GM23338 (cell line): Measurements from ENCODE around the gene PDE4D. TPM values are rescaled to one million over a fixed set of nuclear protein-coding genes. Genes with fewer than 3 reads are reported as not detected.

Experiments
- ATAC-seq: fragments of 200-7000 bp; cut with Tn5 transposase; 3 replicates; pipeline ENCODE4 v1.9.1; 2020
- DNase-seq: peaks from one replicate; pipeline ENCODE4 v3.0.0-alpha.2; 2015; ENCODE audit warnings: low spot score
- H2AFZ ChIP-seq: fragments of 200-600 bp; sonication (generic); 2 replicates; pipeline ENCODE4 v1.8.0; 2016; ENCODE audit warnings: antibody characterized with exemption, mild to moderate bottlenecking, moderate library complexity
- H3F3A ChIP-seq: fragments of 200-600 bp; sonication (generic); replicated peaks from 2 replicates; pipeline ENCODE4 v1.8.0; 2017; ENCODE audit warnings: antibody characterized with exemption, mixed run types, low read depth
- H3K27ac ChIP-seq: fragments of 200-600 bp; sonication (generic); 2 replicates; pipeline ENCODE4 v1.6.1; 2016; ENCODE audit warnings: low read depth
- H3K27me3 ChIP-seq: fragments of 200-600 bp; sonication (generic); 2 replicates; pipeline ENCODE4 v1.8.0; 2016; ENCODE audit warnings: mild to moderate bottlenecking, mixed run types, moderate library complexity; ENCODE audit not compliant: insufficient read depth
- H3K36me3 ChIP-seq: fragments of 200-600 bp; sonication (generic); 2 replicates; pipeline ENCODE4 v1.8.0; 2016; ENCODE audit warnings: mild to moderate bottlenecking; ENCODE audit not compliant: insufficient read depth
- H3K4me1 ChIP-seq: fragments of 200-600 bp; sonication (generic); 2 replicates; pipeline ENCODE4 v1.8.0; 2016; ENCODE audit warnings: mild to moderate bottlenecking, moderate library complexity; ENCODE audit not compliant: insufficient read depth
- H3K4me2 ChIP-seq: fragments of 200-600 bp; sonication (generic); 2 replicates; pipeline ENCODE4 v1.7.1; 2017; ENCODE audit warnings: mixed run types
- H3K4me3 ChIP-seq: fragments of 200-600 bp; sonication (generic); 2 replicates; pipeline ENCODE4 v1.6.1; 2016; ENCODE audit warnings: mixed run types
- H3K79me2 ChIP-seq: fragments of 200-600 bp; sonication (generic); replicated peaks from 2 replicates; pipeline ENCODE4 v1.8.0; 2017; ENCODE audit warnings: mild to moderate bottlenecking; ENCODE audit not compliant: insufficient read depth
- H3K9me2 ChIP-seq: fragments of 200-600 bp; sonication (generic); 2 replicates; pipeline ENCODE4 v1.8.0; 2017; ENCODE audit not compliant: insufficient read depth
- H4K20me1 ChIP-seq: fragments of 200-600 bp; sonication (generic); replicated peaks from 2 replicates; pipeline ENCODE4 v1.8.0; 2017; ENCODE audit warnings: mild to moderate bottlenecking; ENCODE audit not compliant: insufficient read depth
- H3K27ac Mint-ChIP-seq: 2 replicates; pipeline ENCODE4 v1.8.0; 2020; ENCODE audit warnings: inconsistent platforms, mild to moderate bottlenecking, moderate library complexity, mixed read lengths
- H3K27me3 Mint-ChIP-seq: 3 replicates; pipeline ENCODE4 v1.8.0; 2022; ENCODE audit warnings: low read depth, mild to moderate bottlenecking, moderate library complexity, mixed read lengths, inconsistent platforms; ENCODE audit not compliant: insufficient read depth, poor library complexity
- H3K36me3 Mint-ChIP-seq: 3 replicates; pipeline ENCODE4 v1.8.0; 2021; ENCODE audit warnings: low read depth, mild to moderate bottlenecking, inconsistent platforms, moderate library complexity, mixed read lengths
- H3K4me1 Mint-ChIP-seq: 3 replicates; pipeline ENCODE4 v1.8.0; 2020; ENCODE audit warnings: mild to moderate bottlenecking, inconsistent platforms, mixed read lengths
- H3K4me3 Mint-ChIP-seq: 3 replicates; pipeline ENCODE4 v1.8.0; 2021; ENCODE audit warnings: moderate library complexity, mild to moderate bottlenecking, inconsistent platforms, mixed read lengths
- H3K9me3 Mint-ChIP-seq: 3 replicates; pipeline ENCODE4 v1.8.0; 2020; ENCODE audit warnings: moderate library complexity, mild to moderate bottlenecking, inconsistent platforms, mixed read lengths
- CTCF ChIP-seq, 2 experiments: fragments of 200-600 bp in 1 of 2; sonication (generic) in 1 of 2; conservative IDR thresholded peaks; 2 replicates each; pipeline versions ENCODE4 v1.5.1 to v1.6.1; 2016 to 2017; ENCODE audit warnings: antibody characterized with exemption in 2 of 2, low read depth in 2 of 2, mild to moderate bottlenecking in 2 of 2, moderate library complexity in 1 of 2
- EZH2phosphoT487 ChIP-seq: fragments of 200-600 bp; sonication (generic); IDR thresholded peaks from one replicate; pipeline ENCODE4 v1.8.1; 2018; ENCODE audit warnings: antibody characterized with exemption; ENCODE audit not compliant: unreplicated experiment
- JUNB ChIP-seq: IDR thresholded peaks from one replicate; pipeline ENCODE4 v1.6.1; 2016; ENCODE audit warnings: antibody characterized with exemption; ENCODE audit not compliant: unreplicated experiment
- NANOG ChIP-seq: IDR thresholded peaks from 2 replicates; pipeline ENCODE4 v1.6.1; 2016; ENCODE audit warnings: antibody characterized with exemption, borderline replicate concordance
- REST ChIP-seq: IDR thresholded peaks from one replicate; pipeline ENCODE4 v1.6.1; 2018; ENCODE audit warnings: antibody characterized with exemption; ENCODE audit not compliant: unreplicated experiment
- STAT1 ChIP-seq: IDR thresholded peaks from one replicate; pipeline ENCODE4 v1.6.1; 2016; ENCODE audit warnings: antibody characterized with exemption; ENCODE audit not compliant: unreplicated experiment
- ZNF114 ChIP-seq: fragments of 250-450 bp; sonication (Bioruptor Pico); IDR thresholded peaks from 2 replicates; pipeline ENCODE4 v1.5.0; 2020; ENCODE audit warnings: mild to moderate bottlenecking, moderate library complexity
- ZNF331 ChIP-seq: fragments of 250-450 bp; sonication (Bioruptor Pico); IDR thresholded peaks from 2 replicates; pipeline ENCODE4 v1.5.0; 2020; ENCODE audit warnings: low read depth, mild to moderate bottlenecking, moderate library complexity
- polyA plus RNA-seq: library from polyadenylated mRNA; unstranded; fragments of >200 nt; fragmentation: Nextera tagmentation; extraction: Ambion mirVana; gene quantifications from 2 replicates; pipeline ENCODE4 v1.2.1, GENCODE V29; 2016
- total RNA-seq: library from RNA; depleted of rRNA; stranded (reverse); fragments of >200 nt; shearing (Covaris generic); gene quantifications from 2 replicates; pipeline ENCODE4 v1.2.3, GENCODE V29; 2014

PDE4D gene
- total and polyA plus RNA-seq, 2 experiments from 2014 or later: 2.1 to 4.7 TPM

- DNase-seq (peak; percentile 56), ATAC-seq (no peak)
- H3K4me1 ChIP-seq: 0 out of 2 replicates have a peak, but pooled peaks cover 3% of the 10 kb centered on the region
- no peak overlapping the region for H3K4me2 ChIP-seq
- H3K9me2 ChIP-seq: no peaks in the 10 kb centered on the region
- no peak overlapping the region for H3K4me3 ChIP-seq
- TF ChIP-seq STAT1: no peak
- TF ChIP-seq EZH2phosphoT487: no peak
- TF ChIP-seq CTCF (conservative IDR thresholded peaks at IDR 0.05; ENCODE audit: low read depth in 2 of 2): peak in 1 of 2 experiments; percentile 91; a peak in 3 of 4 replicates
- TF ChIP-seq JUNB: no peak
- H3K36me3 ChIP-seq: no peaks in the 10 kb centered on the region; the same call in 1 of the 2 replicates
- no peaks in the 10 kb centered on the region for H4K20me1 ChIP-seq
- H3F3A ChIP-seq: no peaks in the 10 kb centered on the region
- H3K27me3 Mint-ChIP-seq: peaks cover 1% of the 10 kb centered on the region
- H3K4me1 Mint-ChIP-seq: peaks cover 11% of the 10 kb centered on the region; the same call in 2 of the 3 replicates
- peaks cover 9% of the 10 kb centered on the region; the same call in 2 of the 3 replicates for H3K9me3 Mint-ChIP-seq
- H2AFZ ChIP-seq: no peak overlapping the region
- peaks cover 9% of the 10 kb centered on the region; the same call in 2 of the 3 replicates for H3K36me3 Mint-ChIP-seq
- H3K27ac ChIP-seq: no peak overlapping the region
- no peaks in the 10 kb centered on the region for H3K79me2 ChIP-seq
- no peaks in the 10 kb centered on the region for H3K27me3 ChIP-seq
- no peak overlapping the region for H3K4me3 Mint-ChIP-seq
- H3K27ac Mint-ChIP-seq: no peak overlapping the region
Observed at GRCh38 chr5:59390074-59390659, 503.4 kb downstream of the PDE4D start.

- no peaks in the 10 kb centered on the region for H3K9me2 ChIP-seq
- no peak overlapping the region for H3K4me2 ChIP-seq
- no peaks in the 10 kb centered on the region for H3K27me3 ChIP-seq
- 0 out of 2 replicates have a peak, but pooled peaks cover 3% of the 10 kb centered on the region for H3K4me1 ChIP-seq
- no peak overlapping the region for H2AFZ ChIP-seq
- H4K20me1 ChIP-seq: no peaks in the 10 kb centered on the region
- no peaks in the 10 kb centered on the region for H3K79me2 ChIP-seq
- Mint-ChIP-seq H3K4me3 (no peak overlapping the region), H3K4me1 (peaks cover 11% of the 10 kb centered on the region; the same call in 2 of the 3 replicates), H3K27ac (no peak overlapping the region), H3K9me3 (no peaks in the 10 kb centered on the region), H3K36me3 (no peaks in the 10 kb centered on the region), H3K27me3 (peaks cover 3% of the 10 kb centered on the region)
- no peaks in the 10 kb centered on the region for H3K36me3 ChIP-seq
- H3K4me3 ChIP-seq: no peak overlapping the region
- DNase-seq (no peak), ATAC-seq (no peak)
- no peaks in the 10 kb centered on the region for H3F3A ChIP-seq
- H3K27ac ChIP-seq: no peak overlapping the region
- no peak for TF ChIP-seq ZNF331 (CRISPR knock-in tag)
- no peak for TF ChIP-seq ZNF114
- no peak for TF ChIP-seq CTCF (conservative IDR thresholded peaks at IDR 0.05; ENCODE audit: low read depth in 2 of 2)
- TF ChIP-seq JUNB: no peak
- TF ChIP-seq NANOG: no peak
- TF ChIP-seq REST: no peak
Observed at GRCh38 chr5:59387127-59387526, 506.4 kb downstream of the PDE4D start.
